K562 (cell line): ENCODE results near the gene C21orf58. TPM values are rescaled to one million over a fixed set of nuclear protein-coding genes. Genes with fewer than 3 reads are reported as not detected.

Source experiments
- ATAC-seq: fragments of 200-7000 bp; cut with Tn5 transposase; 3 replicates; pipeline ENCODE4 v1.9.1; 2020; ENCODE audit warnings: moderate library complexity
- BruUV-seq: library from RNA; stranded (reverse); fragments of 400-500 nt; replicated peaks from 2 replicates; lab custom pipeline; 2021; lab: Mats Ljungman, UMichigan
- CTCF ChIA-PET: fragments of 300-600 bp; formaldehyde crosslinking; extraction: SDS; loops from one replicate; lab custom pipeline; 2021; ENCODE audit warnings: low intra/inter-chr PET ratio; lab: Yijun Ruan, JAX
- POLR2A ChIA-PET: fragments of 300-600, 350-650 bp; sonication (Branson Sonifier 250); formaldehyde crosslinking; extraction: SDS; loops from one replicate; lab custom pipeline; 2021; ENCODE audit warnings: antibody characterized with exemption, inconsistent platforms; lab: Yijun Ruan, JAX
- DNase-seq, 4 experiments: peaks; one replicate each; pipeline versions ENCODE4 v3.0.0 to v3.0.0-alpha.2; 2011 to 2018; ENCODE audit warnings: low spot score in 3 of 4, mixed read lengths in 3 of 4; ENCODE audit errors: extremely low read depth in 1 of 4
- FAIRE-seq: peaks from 2 replicates; lab custom pipeline; 2011; peaks lifted over from hg19 to GRCh38; lab: Jason Lieb, UNC
- H2AFZ ChIP-seq: 2 replicates; pipeline ENCODE4 v1.6.0; 2011; ENCODE audit warnings: low read depth, low read length, control low read depth, inconsistent platforms
- H3K27ac ChIP-seq: fragments of 200-600 bp; 3 replicates; pipeline ENCODE4 v1.8.0; 2011; ENCODE audit warnings: low read depth, mild to moderate bottlenecking, control low read depth, inconsistent platforms, low read length, moderate library complexity, mixed read lengths; ENCODE audit errors: extremely low read depth
- H3K27me3 ChIP-seq, 2 experiments: fragments of 300-600 bp in 1 of 2; 2 replicates in 1 of 2; 3 replicates in 1 of 2; pipeline versions ENCODE4 v1.6.0 to v1.8.0; 2011; ENCODE audit warnings: inconsistent platforms in 2 of 2, low read length in 2 of 2, mild to moderate bottlenecking in 1 of 2, mixed read lengths in 1 of 2, moderate library complexity in 1 of 2; ENCODE audit not compliant: control insufficient read depth in 2 of 2, insufficient read depth in 2 of 2
- H3K36me3 ChIP-seq: fragments of 300-600 bp; 3 replicates; pipeline ENCODE4 v1.8.0; 2011; ENCODE audit warnings: mild to moderate bottlenecking, low read length, inconsistent platforms; ENCODE audit not compliant: control insufficient read depth, insufficient read depth
- H3K4me1 ChIP-seq, 2 experiments: fragments of 200-600 bp in 1 of 2; replicated peaks in 1 of 2; 2 replicates in 1 of 2; 3 replicates in 1 of 2; pipeline versions ENCODE4 v1.5.1 to v1.8.0; 2011; ENCODE audit warnings: inconsistent platforms in 2 of 2, low read length in 2 of 2, mild to moderate bottlenecking in 1 of 2, mixed read lengths in 1 of 2, moderate library complexity in 1 of 2; ENCODE audit not compliant: control insufficient read depth in 2 of 2, insufficient read depth in 2 of 2
- H3K4me2 ChIP-seq: 2 replicates; pipeline ENCODE4 v1.6.1; 2011; ENCODE audit warnings: low read length, control low read depth, inconsistent platforms, mixed read lengths; ENCODE audit not compliant: insufficient read depth
- H3K4me3 ChIP-seq: fragments of 200-600 bp; sonication (generic), shearing (Covaris generic); 2 replicates; pipeline ENCODE4 v1.5.1; 2016; ENCODE audit warnings: control low read depth, inconsistent platforms
- H3K79me2 ChIP-seq: fragments of 200-600 bp; 3 replicates; pipeline ENCODE4 v1.8.0; 2011; ENCODE audit warnings: low read length, inconsistent platforms; ENCODE audit not compliant: control insufficient read depth, insufficient read depth
- H3K9ac ChIP-seq, 2 experiments: 2 replicates each; pipeline versions ENCODE4 v1.6.0 to v1.6.1; 2011; ENCODE audit warnings: low read depth in 2 of 2, low read length in 2 of 2, control low read depth in 1 of 2, inconsistent platforms in 1 of 2, mild to moderate bottlenecking in 1 of 2, mixed read lengths in 1 of 2; ENCODE audit not compliant: insufficient read depth in 1 of 2
- H3K9me1 ChIP-seq: one replicate; pipeline ENCODE4 v1.6.0; 2011; ENCODE audit warnings: inconsistent platforms, mild to moderate bottlenecking, low read length, moderate library complexity; ENCODE audit not compliant: control insufficient read depth, insufficient read depth
- H3K9me3 ChIP-seq: replicated peaks from 2 replicates; pipeline ENCODE4 v1.5.1; 2011; ENCODE audit warnings: low read depth, low read length, inconsistent platforms; ENCODE audit not compliant: control insufficient read depth, insufficient read depth
- H4K20me1 ChIP-seq: replicated peaks from 2 replicates; pipeline ENCODE4 v1.6.1; 2011; ENCODE audit warnings: low read length, inconsistent platforms, mixed read lengths; ENCODE audit not compliant: control insufficient read depth, insufficient read depth
- ASH1L ChIP-seq: fragments of 450-650 bp; IDR thresholded peaks from 2 replicates; pipeline ENCODE4 v1.6.1; 2018; ENCODE audit warnings: borderline replicate concordance, mild to moderate bottlenecking, low read depth; ENCODE audit not compliant: partially characterized antibody
- CHD2 ChIP-seq: IDR thresholded peaks from 2 replicates; pipeline ENCODE4 v1.6.1; 2011; ENCODE audit warnings: low read depth, low read length
- CREB5 ChIP-seq: fragments of 250-450 bp; sonication (Bioruptor Pico); IDR thresholded peaks from 2 replicates; pipeline ENCODE4 v1.5.0; 2020; ENCODE audit warnings: mild to moderate bottlenecking
- EWSR1 ChIP-seq: fragments of 450-650 bp; IDR thresholded peaks from 2 replicates; pipeline ENCODE4 v1.6.1; 2018; ENCODE audit warnings: borderline replicate concordance, mild to moderate bottlenecking, low read depth, moderate library complexity; ENCODE audit not compliant: partially characterized antibody
- NR1H2 ChIP-seq: sonication (generic); formaldehyde crosslinking; IDR thresholded peaks from 2 replicates; pipeline ENCODE4 v1.4.0; 2020; ENCODE audit warnings: mild to moderate bottlenecking, missing genetic modification reagents
- PURB ChIP-seq: sonication (generic); formaldehyde crosslinking; IDR thresholded peaks from 2 replicates; pipeline ENCODE4 v1.9.0; 2021; ENCODE audit warnings: low read depth, mild to moderate bottlenecking, missing genetic modification reagents
- RERE ChIP-seq: sonication (generic); formaldehyde crosslinking; IDR thresholded peaks from 2 replicates; pipeline ENCODE4 v1.8.0; 2023; ENCODE audit warnings: missing genetic modification reagents, mild to moderate bottlenecking, borderline replicate concordance
- SPI1 ChIP-seq: IDR thresholded peaks from 2 replicates; pipeline ENCODE4 v1.6.1; 2011; ENCODE audit warnings: low read depth, low read length, control low read depth, borderline replicate concordance
- THRB ChIP-seq: fragments of 450-650 bp; formaldehyde crosslinking; conservative IDR thresholded peaks from 2 replicates; pipeline ENCODE4 v1.4.0; 2022; ENCODE audit warnings: mild to moderate bottlenecking, missing genetic modification characterization
- ZBTB43 ChIP-seq: sonication (generic); formaldehyde crosslinking; IDR thresholded peaks from 2 replicates; pipeline ENCODE4 v1.8.0; 2023; ENCODE audit warnings: mild to moderate bottlenecking, missing genetic modification reagents
- ZNF184 ChIP-seq: sonication (generic); formaldehyde crosslinking; IDR thresholded peaks from 2 replicates; pipeline ENCODE4 v1.5.0; 2020; ENCODE audit warnings: missing genetic modification reagents
- whole genome bisulfite sequencing: fragments of 100-300 bp; shearing (Covaris generic); methylation state at CpG from one replicate; pipeline ENCODE4 v1.1.6; 2016; ENCODE audit warnings: low coverage, mixed read lengths; ENCODE audit not compliant: insufficient coverage; ENCODE audit errors: missing lambda C conversion rate; 5-methylcytosine and 5-hydroxymethylcytosine counted together
- in situ Hi-C: fragments of 300-500 bp; cut with MboI; formaldehyde crosslinking; loops from 4 replicates; pipeline ENCODE4 v1.15.0; 2018; ENCODE audit warnings: inconsistent platforms, mixed read lengths
- intact Hi-C: fragments of 100-400 bp; cut with micrococcal nuclease; formaldehyde crosslinking; loops from 2 replicates; pipeline ENCODE4 v1.14.2; 2022
- polyA plus RNA-seq, 8 experiments: library from polyadenylated mRNA; depleted of rRNA in 4 of 8; stranded (reverse) in 5 of 8; unstranded in 3 of 8; fragments of >200 nt; fragmentation: Nextera tagmentation in 2 of 8; fragmentation: Illumina TruSeq in 1 of 8; extraction: Ambion mirVana in 2 of 8; extraction: Trizol in 1 of 8; gene quantifications; 2 replicates each; pipeline versions ENCODE4 v1.2.1 to v1.2.3, GENCODE V29; 2011 to 2014; ENCODE audit warnings: inconsistent platforms in 1 of 8, missing spikeins in 1 of 8
- total RNA-seq, 7 experiments: library from RNA; depleted of rRNA in 6 of 7; stranded (reverse); fragments of >200 nt in 6 of 7; fragmentation: Illumina TruSeq in 2 of 7; extraction: Trizol in 2 of 7; gene quantifications; 2 replicates each; pipeline versions ENCODE4 v1.2.1 to v1.2.3, GENCODE V29; 2011 to 2021; ENCODE audit warnings: low replicate concordance in 1 of 7

C21orf58 gene
- total and polyA plus RNA-seq, 9 of the 15 experiments (the other 6 are each of a cell fraction or from before 2014, with no cell fraction given): 1.2 to 30.5 (median 12.4) TPM

GRCh38 chr21:46366561-46366960 lies 42.9 kb upstream of the C21orf58 start:
- intact Hi-C loops: no loop called here
- peaks cover 78% of the 10 kb centered on the region; the same call in 2 of the 3 replicates for H3K36me3 ChIP-seq
- H3K27ac ChIP-seq: no peak overlapping the region
- TF ChIP-seq ZBTB43: no peak
- TF ChIP-seq NR1H2 (CRISPR knock-in tag): no peak
- no peak for TF ChIP-seq ASH1L
- no peak for TF ChIP-seq THRB (CRISPR knock-in tag)
- TF ChIP-seq RERE (CRISPR knock-in tag): no peak
- TF ChIP-seq ZNF184 (CRISPR knock-in tag): no peak
- TF ChIP-seq CREB5 (CRISPR knock-in tag): no peak
- no peak for TF ChIP-seq PURB (CRISPR knock-in tag)
- TF ChIP-seq SPI1: no peak
- no peak for TF ChIP-seq CHD2
- TF ChIP-seq EWSR1: no peak
- no peak for FAIRE-seq
- H3K9ac ChIP-seq: no peak overlapping the region
- no peak overlapping the region for H2AFZ ChIP-seq
- peaks cover 16% of the 10 kb centered on the region; the same call in 2 of the 3 replicates for H3K79me2 ChIP-seq
- H3K9me1 ChIP-seq: no peaks in the 10 kb centered on the region
- H3K4me3 ChIP-seq: no peak overlapping the region
- no TSS peak for BruUV-seq
- WGBS: 92% methylated on average over 13 of the region's 19 CpGs
- no peaks in the 10 kb centered on the region for H3K9me3 ChIP-seq
- H4K20me1 ChIP-seq: no peaks in the 10 kb centered on the region
- CTCF ChIA-PET: no interaction called here
- H3K4me1 ChIP-seq: peaks cover 0 to 11% of the 10 kb centered on the region in 2 experiments; a peak in 1 of 5 replicates
- no peak for ATAC-seq
- no peaks in the 10 kb centered on the region for H3K27me3 ChIP-seq
- in situ Hi-C loops: no loop called here
- no peak for DNase-seq
- POLR2A ChIA-PET: no interaction called here
- no peak overlapping the region for H3K4me2 ChIP-seq
